ENCODE results near the gene ANXA1. TPM values are rescaled to one million over a fixed set of nuclear protein-coding genes. Genes with fewer than 3 reads are reported as not detected.
A peak's percentile ranks its signal among the peaks of the same experiment; 100 is the strongest.

Gene ANXA1
- total and polyA plus RNA-seq, 7 experiments from 2014 or later: 90.2 to 649 (median 145) TPM

DNA sequence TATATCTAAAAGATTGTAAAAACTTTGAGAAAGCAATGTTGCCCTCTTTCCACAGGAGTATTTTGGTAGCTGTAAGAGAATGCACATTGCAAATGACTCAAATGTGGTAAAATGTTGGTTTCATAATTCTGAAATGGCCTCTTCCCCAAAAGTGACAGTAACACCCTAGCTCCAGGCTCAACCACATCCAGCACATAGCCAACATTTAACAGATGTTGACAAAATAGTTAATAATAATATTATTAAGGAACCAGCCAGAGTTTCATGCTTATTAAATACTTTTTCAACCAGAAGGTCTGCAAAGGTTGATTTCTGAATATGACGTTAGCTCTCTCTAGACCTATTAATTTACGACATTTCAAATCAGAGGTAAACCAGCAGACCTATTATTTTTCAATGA lies 1.3 kb downstream of the ANXA1 start:
- Mint-ChIP-seq H3K4me3 (peak overlapping the region; percentile 48 to 98 (median 90)), H3K36me3 (peaks cover 0 to 27% (median 4%) of the 10 kb centered on the region in 5 donors), H3K9me3 (peaks cover 0 to 2% (median 0%) of the 10 kb centered on the region in 11 donors), H3K27me3 (peaks cover 0 to 2% (median 0%) of the 10 kb centered on the region in 5 donors), H3K27ac (peak overlapping the region; percentile 86 to 98 (median 96)), H3K4me1 (peaks cover 51 to 97% (median 80%) of the 10 kb centered on the region in 7 donors)
- peaks cover 46 to 50% of the 10 kb centered on the region in 2 donors for H3K4me1 ChIP-seq (ENCODE audit: control insufficient read depth in 2 of 2, insufficient read depth in 2 of 2, low read length in 2 of 2)
- no peaks in the 10 kb centered on the region for H3K27me3 ChIP-seq (ENCODE audit: control insufficient read depth in 2 of 2, insufficient read depth in 2 of 2, low read length in 2 of 2)
- H3K4me3 ChIP-seq (ENCODE audit: low read length): peak overlapping the region; percentile 67
- DNase-seq: peak in 1 of 9 donors; percentile 29
- peak overlapping the region; percentile 77 for H3K27ac ChIP-seq (ENCODE audit: low read depth, low read length)
- H3K36me3 ChIP-seq (ENCODE audit: control insufficient read depth in 2 of 3, insufficient read depth in 3 of 3, low read length in 3 of 3): no peaks in the 10 kb centered on the region
- peak; percentile 30 for ATAC-seq
- POLR2A ChIA-PET: interaction anchor here (1.3 to 1.5 kb wide), 3 partner anchors 11 to 39 kb away, joined by 4 to 12 read pairs (median 6); no protein-coding TSS in a partner anchor
- CTCF ChIA-PET: interaction anchor here (1.1 kb wide), 1 partner anchor 30 kb away, joined by 5 read pairs; no protein-coding TSS in a partner anchor
- intact Hi-C loops (cut with micrococcal nuclease): loop anchor here (2.0 to 10.0 kb wide), 8 partner anchors 14 to 1932 kb away; partner anchors contain the start of genes C9orf40 (in 1 of the 2), CARNMT1 (in 1 of the 2), CEMIP2 (in 1 of the 2) and NMRK1 (in 1 of the 2)
- H3K9me3 ChIP-seq (ENCODE audit: control insufficient read depth in 2 of 3, low read length in 3 of 3): no peaks in the 10 kb centered on the region

DNA sequence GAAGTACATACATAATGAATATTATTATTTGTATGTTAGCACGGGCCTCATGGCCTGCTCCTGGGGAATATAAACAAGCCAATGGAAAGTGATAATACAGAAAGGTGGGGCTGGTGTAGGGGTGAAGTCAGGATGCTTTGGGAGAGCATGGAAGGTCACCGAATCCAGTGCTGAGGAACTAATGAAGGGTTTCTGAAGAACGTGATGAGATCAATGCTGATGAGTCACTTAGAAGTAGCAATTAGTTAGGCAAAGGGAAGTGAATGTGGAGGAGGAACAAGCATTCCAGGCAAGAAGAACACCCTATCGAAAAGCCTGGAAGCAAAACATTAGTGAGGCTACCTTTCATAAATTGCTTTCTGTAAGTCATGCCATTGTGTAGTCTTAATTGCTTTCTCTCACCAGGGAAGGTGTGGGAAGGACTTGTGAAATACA lies 2.1 kb downstream of the ANXA1 start:
- peaks cover 0 to 34% (median 11%) of the 10 kb centered on the region in 5 donors for H3K36me3 Mint-ChIP-seq

DNA sequence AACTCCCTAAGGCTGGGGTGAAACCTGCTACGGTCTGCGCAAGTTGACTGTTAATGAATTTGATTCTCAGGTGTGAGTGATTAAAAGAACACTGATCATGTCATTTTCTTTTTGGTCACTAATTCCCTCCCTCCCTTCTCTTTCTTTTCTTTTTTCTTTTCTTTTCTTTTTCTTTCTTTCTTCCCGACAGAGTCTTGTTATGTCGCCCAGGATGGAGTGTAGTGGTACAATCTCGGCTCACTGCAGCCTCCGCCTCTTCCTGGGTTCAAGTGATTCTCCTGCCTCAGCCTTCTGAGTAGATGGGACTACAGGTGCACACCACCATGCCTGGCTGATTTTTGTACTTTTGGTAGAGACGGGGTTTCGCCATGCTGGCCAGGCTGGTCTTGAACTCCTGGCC lies 2.6 kb downstream of the ANXA1 start:
- no peak for DNase-seq
- peaks cover 51 to 97% (median 80%) of the 10 kb centered on the region in 7 donors for H3K4me1 Mint-ChIP-seq
- ChIA-PET POLR2A (interaction anchor here (1.8 kb wide), 1 partner anchor 21 kb away, joined by 12 read pairs; no protein-coding TSS in a partner anchor), CTCF (interaction anchor here (0.9 to 1.2 kb wide), 2 partner anchors 40 to 47 kb away, joined by 3 to 7 read pairs; no protein-coding TSS in a partner anchor)
- no peak for ATAC-seq
- peak overlapping the region; percentile 86 to 97 (median 96) for H3K27ac Mint-ChIP-seq
- Histone ChIP-seq H3K36me3 (ENCODE audit: control insufficient read depth in 2 of 3, insufficient read depth in 3 of 3, low read length in 3 of 3) (peaks cover 0 to 4% (median 2%) of the 10 kb centered on the region in 3 experiments), H3K27me3 (ENCODE audit: control insufficient read depth in 2 of 2, insufficient read depth in 2 of 2, low read length in 2 of 2) (no peaks in the 10 kb centered on the region), H3K9me3 (ENCODE audit: control insufficient read depth in 2 of 3, low read length in 3 of 3) (no peaks in the 10 kb centered on the region), H3K4me1 (ENCODE audit: control insufficient read depth in 2 of 2, insufficient read depth in 2 of 2, low read length in 2 of 2) (peaks cover 40 to 57% of the 10 kb centered on the region in 2 donors), H3K27ac (ENCODE audit: low read depth, low read length) (peak overlapping the region; percentile 77), H3K4me3 (ENCODE audit: low read length) (peak overlapping the region; percentile 67)
- intact Hi-C loops (cut with micrococcal nuclease): loop anchor here (1.0 to 10.0 kb wide), 15 partner anchors 15 to 1931 kb away; partner anchors contain the start of genes C9orf40 (in 1 of the 2), CARNMT1 (in 1 of the 2), CEMIP2 (in 1 of the 2) and NMRK1 (in 1 of the 2)
- peaks cover 0 to 2% (median 0%) of the 10 kb centered on the region in 11 donors for H3K9me3 Mint-ChIP-seq
- peak overlapping the region; percentile 81 to 98 (median 90) for H3K4me3 Mint-ChIP-seq
- H3K27me3 Mint-ChIP-seq: peaks cover 0 to 2% (median 0%) of the 10 kb centered on the region in 5 donors
- H3K36me3 Mint-ChIP-seq: peaks cover 0 to 38% (median 16%) of the 10 kb centered on the region in 5 donors

More for the DNA sequence above, 2.1 kb downstream of the ANXA1 start:
- Mint-ChIP-seq H3K27me3 (peaks cover 0 to 2% (median 0%) of the 10 kb centered on the region in 5 donors), H3K4me1 (peaks cover 53 to 97% (median 80%) of the 10 kb centered on the region in 7 donors), H3K27ac (peak overlapping the region; percentile 86 to 97 (median 96)), H3K9me3 (peaks cover 0 to 2% (median 0%) of the 10 kb centered on the region in 11 donors), H3K4me3 (peak overlapping the region; percentile 81 to 98 (median 90))
- DNase-seq: no peak
- peak overlapping the region; percentile 67 for H3K4me3 ChIP-seq (ENCODE audit: low read length)
- CTCF ChIA-PET: interaction anchor here (1.1 kb wide), 1 partner anchor 29 kb away, joined by 5 read pairs; no protein-coding TSS in a partner anchor
- H3K9me3 ChIP-seq (ENCODE audit: control insufficient read depth in 2 of 3, low read length in 3 of 3): no peaks in the 10 kb centered on the region
- intact Hi-C loops (cut with micrococcal nuclease): loop anchor here (1.0 to 10.0 kb wide), 16 partner anchors 13 to 1931 kb away; partner anchors contain the start of genes C9orf40 (in 1 of the 2), CARNMT1 (in 1 of the 2), CEMIP2 (in 1 of the 2) and NMRK1 (in 1 of the 2)
- POLR2A ChIA-PET: no interaction called here
- no peaks in the 10 kb centered on the region for H3K27me3 ChIP-seq (ENCODE audit: control insufficient read depth in 2 of 2, insufficient read depth in 2 of 2, low read length in 2 of 2)
- H3K36me3 ChIP-seq (ENCODE audit: control insufficient read depth in 2 of 3, insufficient read depth in 3 of 3, low read length in 3 of 3): no peaks in the 10 kb centered on the region
- ATAC-seq: no peak
- peak overlapping the region; percentile 77 for H3K27ac ChIP-seq (ENCODE audit: low read depth, low read length)
- peaks cover 44 to 57% of the 10 kb centered on the region in 2 donors for H3K4me1 ChIP-seq (ENCODE audit: control insufficient read depth in 2 of 2, insufficient read depth in 2 of 2, low read length in 2 of 2)

DNA sequence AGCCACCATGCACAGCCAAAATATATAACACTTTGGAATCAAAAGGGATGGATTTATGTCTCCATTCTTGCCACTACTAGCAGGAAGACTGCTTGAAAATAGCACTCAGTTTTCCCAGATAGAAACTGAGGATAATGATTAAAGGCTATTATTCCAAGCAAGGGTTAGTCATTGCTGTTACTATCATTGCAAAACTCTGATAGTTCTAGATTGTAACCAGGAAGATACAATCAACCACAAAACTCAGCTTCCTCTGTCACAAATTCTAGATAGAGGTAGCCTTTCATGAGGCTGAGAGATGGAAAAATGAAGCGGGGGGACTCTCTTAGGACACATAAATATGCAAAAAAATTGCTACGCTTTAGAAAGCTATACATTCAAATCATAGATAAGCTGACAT lies 3.1 kb downstream of the ANXA1 start:
- Mint-ChIP-seq H3K4me3 (peak overlapping the region; percentile 81 to 98 (median 90)), H3K36me3 (peaks cover 0 to 40% (median 19%) of the 10 kb centered on the region in 5 donors), H3K4me1 (peaks cover 47 to 96% (median 79%) of the 10 kb centered on the region in 7 donors), H3K27me3 (peaks cover 0 to 2% (median 0%) of the 10 kb centered on the region in 5 donors), H3K9me3 (peaks cover 0 to 2% (median 0%) of the 10 kb centered on the region in 11 donors), H3K27ac (peak overlapping the region; percentile 86 to 97 (median 96))
- intact Hi-C loops (cut with micrococcal nuclease): loop anchor here (1.0 to 10.0 kb wide), 16 partner anchors 14 to 1930 kb away; partner anchors contain the start of genes CARNMT1 (in 2 of the 2), C9orf40 (in 1 of the 2), CEMIP2 (in 1 of the 2) and NMRK1 (in 1 of the 2)
- ATAC-seq (peak; percentile 52), DNase-seq (peak in 7 of 9 donors; percentile 36 to 68 (median 54))
- Histone ChIP-seq H3K36me3 (ENCODE audit: control insufficient read depth in 2 of 3, insufficient read depth in 3 of 3, low read length in 3 of 3) (peaks cover 0 to 7% (median 5%) of the 10 kb centered on the region in 3 experiments), H3K9me3 (ENCODE audit: control insufficient read depth in 2 of 3, low read length in 3 of 3) (no peaks in the 10 kb centered on the region), H3K4me1 (ENCODE audit: control insufficient read depth in 2 of 2, insufficient read depth in 2 of 2, low read length in 2 of 2) (peaks cover 38 to 55% of the 10 kb centered on the region in 2 donors), H3K27ac (ENCODE audit: low read depth, low read length) (peak overlapping the region; percentile 77), H3K4me3 (ENCODE audit: low read length) (peak overlapping the region; percentile 67), H3K27me3 (ENCODE audit: control insufficient read depth in 2 of 2, insufficient read depth in 2 of 2, low read length in 2 of 2) (no peaks in the 10 kb centered on the region)
- ChIA-PET CTCF (interaction anchor here (0.8 to 1.4 kb wide), 7 partner anchors 15 to 47 kb away, joined by 3 to 7 read pairs (median 5); no protein-coding TSS in a partner anchor), POLR2A (interaction anchor here (1.8 kb wide), 1 partner anchor 22 kb away, joined by 12 read pairs; no protein-coding TSS in a partner anchor)

DNA sequence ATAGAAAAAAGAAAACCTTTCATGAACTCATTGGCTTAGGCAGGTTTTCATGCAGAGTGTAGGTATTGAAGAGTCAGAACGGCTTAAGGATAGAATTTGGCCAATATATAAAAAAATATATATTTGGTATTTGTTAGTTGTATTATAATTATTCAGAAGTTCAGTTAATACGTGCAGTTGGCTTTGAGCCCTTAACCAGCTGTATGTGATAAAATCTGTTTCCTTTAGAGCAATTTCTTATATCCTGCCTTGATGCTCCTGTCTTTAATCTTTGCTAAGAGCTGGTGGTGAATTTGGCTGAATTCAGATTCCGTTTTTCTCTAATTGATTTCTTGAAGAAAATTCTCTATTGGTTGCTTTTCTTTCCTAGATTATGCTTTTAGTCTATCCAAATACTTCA lies 3.7 kb downstream of the ANXA1 start:
- Mint-ChIP-seq H3K27ac (peak overlapping the region; percentile 86 to 97 (median 96)), H3K9me3 (peaks cover 0 to 2% (median 0%) of the 10 kb centered on the region in 11 donors), H3K27me3 (peaks cover 0 to 2% (median 0%) of the 10 kb centered on the region in 5 donors), H3K4me1 (peaks cover 45 to 96% (median 79%) of the 10 kb centered on the region in 7 donors), H3K4me3 (peak overlapping the region; percentile 81 to 98 (median 90)), H3K36me3 (peaks cover 0 to 46% (median 25%) of the 10 kb centered on the region in 5 donors)
- H3K4me1 ChIP-seq (ENCODE audit: control insufficient read depth in 2 of 2, insufficient read depth in 2 of 2, low read length in 2 of 2): peaks cover 31 to 48% of the 10 kb centered on the region in 2 donors
- no peaks in the 10 kb centered on the region for H3K27me3 ChIP-seq (ENCODE audit: control insufficient read depth in 2 of 2, insufficient read depth in 2 of 2, low read length in 2 of 2)
- ATAC-seq (peak; percentile 20), DNase-seq (peak in 7 of 9 donors; percentile 18 to 51 (median 38))
- CTCF ChIA-PET: interaction anchor here (0.8 to 1.4 kb wide), 7 partner anchors 15 to 48 kb away, joined by 3 to 7 read pairs (median 5); no protein-coding TSS in a partner anchor
- H3K36me3 ChIP-seq (ENCODE audit: control insufficient read depth in 2 of 3, insufficient read depth in 3 of 3, low read length in 3 of 3): peaks cover 5 to 14% (median 7%) of the 10 kb centered on the region in 3 experiments
- H3K9me3 ChIP-seq (ENCODE audit: control insufficient read depth in 2 of 3, low read length in 3 of 3): no peaks in the 10 kb centered on the region
- peak overlapping the region; percentile 67 for H3K4me3 ChIP-seq (ENCODE audit: low read length)
- POLR2A ChIA-PET: interaction anchor here (0.7 to 1.8 kb wide), 3 partner anchors 22 to 28 kb away, joined by 3 to 12 read pairs (median 3); no protein-coding TSS in a partner anchor
- intact Hi-C loops (cut with micrococcal nuclease): loop anchor here (1.0 to 10.0 kb wide), 13 partner anchors 13 to 1929 kb away; partner anchors contain the start of genes CARNMT1 (in 2 of the 2), C9orf40 (in 1 of the 2), CEMIP2 (in 1 of the 2) and NMRK1 (in 1 of the 2)
- H3K27ac ChIP-seq (ENCODE audit: low read depth, low read length): peak overlapping the region; percentile 77
